AG10803 (cell line): ENCODE data around the gene ZNF823.
"Not testable (repeated sequence)": the region's sequence is repeated elsewhere in the genome, so short reads cannot be mapped to it uniquely, and the experiment has no call there.

ENCODE experiments used
- DNase-seq: peaks from one replicate; pipeline ENCODE4 v3.0.0; 2010; ENCODE audit warnings: low read depth
- H3K4me3 ChIP-seq: 2 replicates; pipeline ENCODE4 v1.5.1; 2011; ENCODE audit warnings: mild to moderate bottlenecking, low read length, control low read depth
- TF ChIP-seq, protein P1 (sequence below): conservative IDR thresholded peaks from 2 replicates; pipeline ENCODE4 v1.5.1; 2011; ENCODE audit warnings: mild to moderate bottlenecking, low read length, control low read depth, inconsistent platforms

The ZNF823 gene

DNA sequence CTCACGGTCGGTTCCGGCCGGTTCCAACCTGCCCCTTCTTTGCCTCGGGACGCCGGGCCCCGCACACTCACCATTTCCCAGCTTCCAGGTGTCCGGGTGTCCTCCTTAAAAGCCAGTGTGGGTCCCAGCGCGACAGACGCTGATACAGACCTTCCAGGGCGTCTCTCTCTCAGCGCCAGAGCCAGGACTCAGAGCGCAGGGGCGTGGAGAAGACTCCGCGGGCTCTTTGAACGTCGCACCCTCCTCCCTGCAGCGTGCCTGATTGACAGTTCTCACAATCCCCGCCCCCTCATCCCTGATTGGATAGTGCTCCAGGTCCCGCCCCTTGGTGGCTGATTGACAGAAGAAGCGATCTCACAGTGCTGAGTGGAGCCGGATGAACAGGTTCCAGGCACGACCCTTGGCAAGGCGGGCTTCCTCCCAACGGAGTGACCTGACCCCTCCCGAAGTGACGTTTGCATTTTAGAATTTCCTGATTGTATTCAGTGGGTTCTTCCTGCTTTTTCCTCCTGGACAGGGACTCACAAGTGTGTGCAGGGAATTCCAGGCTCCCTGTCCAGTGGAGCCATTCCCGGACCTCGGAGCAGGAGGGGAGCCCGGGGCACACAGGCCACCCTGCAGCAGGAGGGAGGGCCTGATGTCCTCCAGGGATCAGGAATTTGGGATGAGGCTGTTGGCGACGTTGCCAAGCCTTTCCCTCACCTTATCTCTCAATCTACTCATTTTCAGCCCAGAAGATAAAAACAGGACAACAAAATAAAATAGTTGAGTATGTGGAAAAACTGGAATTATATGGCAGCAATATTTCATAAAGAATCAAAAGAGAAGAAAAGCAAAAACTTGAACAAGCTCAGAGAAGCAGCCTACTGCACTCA lies at the start of gene ZNF823:
TSS of gene ZNF823 (minus strand) at position 201 of the 875 bp plus-strand sequence. CDS start at position 74, 127 bp downstream.
- peak; percentile 94 for DNase-seq
- peak within 1 kb of the TSS; percentile 86 for H3K4me3 ChIP-seq
- TF ChIP-seq, protein P1, sequence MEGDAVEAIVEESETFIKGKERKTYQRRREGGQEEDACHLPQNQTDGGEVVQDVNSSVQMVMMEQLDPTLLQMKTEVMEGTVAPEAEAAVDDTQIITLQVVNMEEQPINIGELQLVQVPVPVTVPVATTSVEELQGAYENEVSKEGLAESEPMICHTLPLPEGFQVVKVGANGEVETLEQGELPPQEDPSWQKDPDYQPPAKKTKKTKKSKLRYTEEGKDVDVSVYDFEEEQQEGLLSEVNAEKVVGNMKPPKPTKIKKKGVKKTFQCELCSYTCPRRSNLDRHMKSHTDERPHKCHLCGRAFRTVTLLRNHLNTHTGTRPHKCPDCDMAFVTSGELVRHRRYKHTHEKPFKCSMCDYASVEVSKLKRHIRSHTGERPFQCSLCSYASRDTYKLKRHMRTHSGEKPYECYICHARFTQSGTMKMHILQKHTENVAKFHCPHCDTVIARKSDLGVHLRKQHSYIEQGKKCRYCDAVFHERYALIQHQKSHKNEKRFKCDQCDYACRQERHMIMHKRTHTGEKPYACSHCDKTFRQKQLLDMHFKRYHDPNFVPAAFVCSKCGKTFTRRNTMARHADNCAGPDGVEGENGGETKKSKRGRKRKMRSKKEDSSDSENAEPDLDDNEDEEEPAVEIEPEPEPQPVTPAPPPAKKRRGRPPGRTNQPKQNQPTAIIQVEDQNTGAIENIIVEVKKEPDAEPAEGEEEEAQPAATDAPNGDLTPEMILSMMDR, result no peak

GRCh38 chr19:11787536-11787935 lies 48.8 kb upstream of the ZNF823 start:
- no peak for DNase-seq
- no peak overlapping the region for H3K4me3 ChIP-seq
- TF ChIP-seq, protein P1, result no peak

GRCh38 chr19:11784356-11784755 lies 45.6 kb upstream of the ZNF823 start:
- no peak for DNase-seq
- TF ChIP-seq, protein P1, result no peak
- no peak overlapping the region for H3K4me3 ChIP-seq

DNA sequence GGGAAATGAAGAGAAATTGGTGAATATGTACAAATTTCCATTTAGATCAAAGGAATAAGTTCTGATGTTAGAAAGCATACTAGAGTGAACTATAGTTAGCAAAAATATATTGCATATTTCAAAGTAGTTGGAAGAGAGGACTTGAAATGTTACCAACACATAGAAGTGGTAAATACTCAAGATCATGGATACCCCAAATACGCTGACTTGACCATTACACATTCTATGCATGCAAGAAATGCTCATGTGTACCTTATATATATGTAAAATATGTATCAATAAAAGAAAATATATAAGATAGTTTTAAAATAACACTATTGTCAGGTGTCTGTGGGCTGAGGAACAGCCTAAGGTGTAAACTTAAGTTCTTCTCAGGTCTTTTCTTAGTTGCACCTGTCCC lies 45.0 kb upstream of the ZNF823 start:
- DNase-seq, result no peak
- TF ChIP-seq, protein P1, result no peak
- H3K4me3 ChIP-seq, result no peak overlapping the region

- no peak for DNase-seq
- no peak overlapping the region for H3K4me3 ChIP-seq
Measured at GRCh38 chr19:11781295-11782057, 42.7 kb upstream of the ZNF823 start.

DNA sequence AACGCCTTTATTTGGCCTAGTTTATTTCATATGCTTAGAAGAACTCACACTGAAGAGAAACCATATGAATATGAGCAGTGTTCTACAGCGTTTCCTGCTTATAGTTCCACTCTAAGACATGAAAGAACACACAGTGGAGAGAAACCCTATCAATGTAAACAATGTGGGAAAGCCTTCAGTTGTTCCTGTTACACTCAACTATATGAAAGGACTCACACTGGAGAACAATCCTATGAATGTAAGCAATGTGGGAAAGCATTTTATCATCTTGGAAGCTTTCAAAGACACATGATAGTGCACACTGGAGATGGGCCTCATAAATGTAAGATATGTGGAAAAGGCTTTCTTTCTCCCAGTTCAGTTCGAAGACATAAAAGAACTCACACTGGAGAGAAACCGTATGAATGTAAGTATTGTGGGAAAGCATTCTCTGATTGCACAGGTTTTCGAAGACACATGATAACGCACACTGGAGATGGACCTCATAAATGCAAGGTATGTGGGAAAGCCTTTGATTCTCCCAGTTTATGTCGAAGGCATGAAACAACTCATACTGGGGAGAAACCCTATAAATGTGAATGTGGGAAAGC lies 41.8 kb upstream of the ZNF823 start:
- TF ChIP-seq, protein P1, result no peak
- DNase-seq, result no peak
- no peak overlapping the region for H3K4me3 ChIP-seq

More at GRCh38 chr19:11781295-11782057, 42.7 kb upstream of the ZNF823 start:
- TF ChIP-seq, protein P1, result no peak

DNA sequence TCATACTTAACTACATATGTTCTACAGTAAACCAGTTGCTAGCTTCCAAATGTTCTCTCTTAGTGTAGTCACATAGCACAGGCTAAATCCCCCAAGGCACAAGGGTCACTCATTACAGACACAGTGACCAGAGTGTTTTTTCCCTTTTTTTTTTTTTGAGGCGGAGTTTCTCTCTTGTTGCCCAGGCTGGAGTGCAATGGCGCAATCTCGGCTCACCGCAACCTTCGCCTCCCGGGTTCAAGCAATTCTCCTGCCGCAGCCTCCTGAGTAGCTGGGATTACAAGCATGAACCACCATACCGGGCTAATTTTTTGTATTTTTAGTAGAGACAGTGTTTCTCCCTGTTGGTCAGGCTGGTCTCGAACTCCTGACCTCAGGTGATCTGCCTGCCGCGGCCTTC lies 37.9 kb upstream of the ZNF823 start:
- not testable (repeated sequence) for H3K4me3 ChIP-seq

More for the DNA sequence above, 37.9 kb upstream of the ZNF823 start:
- DNase-seq, result not testable (repeated sequence)
